Right lobe of liver (tissue), 4 donors: ENCODE measurements around the gene TSBP1.

Source experiments
- POLR2A ChIP-seq: fragments of 450-650 bp; IDR thresholded peaks from one replicate; pipeline ENCODE4 v1.6.1; 2017; ENCODE audit warnings: antibody characterized with exemption, mild to moderate bottlenecking
- TF ChIP-seq, protein P1 (sequence below), 4 donors: fragments of 200-600 bp in 3 of 4; fragments of 450-650 bp in 1 of 4; IDR thresholded peaks; one replicate each; pipeline versions ENCODE4 v1.5.1 to v1.8.0; 2016 to 2022; ENCODE audit warnings: antibody characterized with exemption in 4 of 4, mild to moderate bottlenecking in 2 of 4
- donor health status: DM: no; HTN: no; CAD: no.
- donor health status: DM: no; HTN: no; CAD: no.
- donor health status: DM: no; HTN: yes; CAD: no.

DNA sequence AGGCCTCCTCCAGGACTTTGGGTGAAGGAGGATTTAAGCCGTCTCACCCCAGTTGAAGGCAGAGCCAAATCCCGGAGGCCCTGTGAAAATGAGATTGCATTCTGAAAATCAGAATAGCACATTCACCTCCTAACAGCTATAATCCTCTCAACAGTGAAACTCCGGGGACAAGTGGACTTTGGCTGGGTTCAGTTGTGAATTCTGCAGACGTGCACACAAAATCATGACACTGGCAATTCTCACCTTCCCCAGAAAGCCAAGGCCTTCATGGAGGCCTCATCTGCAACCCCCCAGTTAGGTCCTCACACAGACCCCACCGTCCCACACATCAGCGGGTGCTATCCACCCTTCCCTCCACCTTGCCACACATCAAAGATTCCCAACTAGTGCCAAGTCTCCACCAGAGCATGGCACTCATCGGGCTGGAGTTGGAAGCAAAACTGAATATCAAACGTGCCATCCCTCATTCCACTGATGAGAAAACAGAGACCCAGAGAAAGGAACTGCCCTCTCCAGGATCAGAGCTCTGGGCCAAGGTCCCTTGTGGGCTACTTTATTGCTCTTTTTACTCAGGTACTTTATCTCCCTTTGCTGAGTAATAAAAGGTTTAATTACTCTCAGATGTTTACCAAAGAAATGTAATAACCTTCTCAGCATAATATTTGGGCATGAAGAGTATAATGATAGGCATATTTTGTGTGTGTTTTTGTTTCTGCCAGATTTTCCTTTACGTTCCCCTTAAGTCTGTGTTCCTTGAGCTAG lies 40.0 kb upstream of the TSBP1 start:
- TF ChIP-seq, protein P1, sequence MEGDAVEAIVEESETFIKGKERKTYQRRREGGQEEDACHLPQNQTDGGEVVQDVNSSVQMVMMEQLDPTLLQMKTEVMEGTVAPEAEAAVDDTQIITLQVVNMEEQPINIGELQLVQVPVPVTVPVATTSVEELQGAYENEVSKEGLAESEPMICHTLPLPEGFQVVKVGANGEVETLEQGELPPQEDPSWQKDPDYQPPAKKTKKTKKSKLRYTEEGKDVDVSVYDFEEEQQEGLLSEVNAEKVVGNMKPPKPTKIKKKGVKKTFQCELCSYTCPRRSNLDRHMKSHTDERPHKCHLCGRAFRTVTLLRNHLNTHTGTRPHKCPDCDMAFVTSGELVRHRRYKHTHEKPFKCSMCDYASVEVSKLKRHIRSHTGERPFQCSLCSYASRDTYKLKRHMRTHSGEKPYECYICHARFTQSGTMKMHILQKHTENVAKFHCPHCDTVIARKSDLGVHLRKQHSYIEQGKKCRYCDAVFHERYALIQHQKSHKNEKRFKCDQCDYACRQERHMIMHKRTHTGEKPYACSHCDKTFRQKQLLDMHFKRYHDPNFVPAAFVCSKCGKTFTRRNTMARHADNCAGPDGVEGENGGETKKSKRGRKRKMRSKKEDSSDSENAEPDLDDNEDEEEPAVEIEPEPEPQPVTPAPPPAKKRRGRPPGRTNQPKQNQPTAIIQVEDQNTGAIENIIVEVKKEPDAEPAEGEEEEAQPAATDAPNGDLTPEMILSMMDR (IDR thresholded peaks at IDR 0.05): no peak
- TF ChIP-seq POLR2A: no peak
